ENCODE results near the gene CCDC78.

The CCDC78 gene

DNA sequence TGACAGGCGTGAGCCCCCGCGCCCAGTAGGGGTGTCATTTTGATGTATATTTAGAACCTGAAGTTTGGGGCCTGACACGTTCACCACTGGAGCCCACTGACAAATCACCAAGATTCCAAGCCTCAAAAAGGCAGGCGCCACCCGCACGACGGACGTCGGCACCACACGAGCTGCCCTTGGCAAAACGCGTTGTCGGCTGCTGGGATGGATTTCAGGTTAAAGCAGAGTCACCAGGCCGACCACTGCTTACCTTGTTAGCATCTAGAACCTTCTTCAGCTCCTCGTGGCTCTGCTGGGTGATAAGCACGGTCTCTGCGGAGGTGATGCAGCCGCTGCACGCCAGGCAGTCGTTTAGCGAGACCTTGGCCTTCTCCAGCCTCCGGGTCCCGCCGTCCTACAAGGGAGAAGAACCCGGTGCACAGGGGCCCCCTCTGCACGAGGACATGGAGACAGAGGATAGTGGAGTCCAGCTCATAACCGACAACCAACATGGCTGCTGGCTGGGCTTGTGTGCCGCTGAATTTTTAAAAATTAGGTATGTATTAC lies 10.8 kb upstream of the CCDC78 start:
- DNase-seq (ENCODE audit: low spot score): no peak

DNA sequence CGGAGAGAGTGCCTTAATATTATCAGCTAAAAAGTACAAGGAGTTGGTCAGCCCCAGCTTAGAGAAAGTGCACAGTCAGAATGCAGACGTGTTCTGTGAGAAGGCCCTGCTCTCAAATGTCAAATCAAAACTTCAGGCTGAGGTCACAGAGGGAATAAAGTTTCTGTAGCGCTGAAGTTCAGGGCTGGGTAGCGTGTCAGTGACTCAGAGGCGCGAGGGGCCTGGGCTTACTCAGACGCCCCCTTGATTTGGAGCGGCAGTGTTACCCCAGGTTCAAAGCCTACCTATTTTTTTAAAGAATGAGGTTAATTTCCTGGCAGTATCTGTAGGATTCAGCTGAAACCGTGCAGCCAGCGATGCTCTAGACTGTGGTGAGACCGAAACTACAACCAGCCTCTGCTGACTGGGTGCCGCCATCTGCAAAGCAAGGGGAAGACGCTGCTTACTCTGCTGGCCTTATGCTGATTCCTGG lies 9.8 kb upstream of the CCDC78 start:
- no peak for DNase-seq (ENCODE audit: low spot score)

DNA sequence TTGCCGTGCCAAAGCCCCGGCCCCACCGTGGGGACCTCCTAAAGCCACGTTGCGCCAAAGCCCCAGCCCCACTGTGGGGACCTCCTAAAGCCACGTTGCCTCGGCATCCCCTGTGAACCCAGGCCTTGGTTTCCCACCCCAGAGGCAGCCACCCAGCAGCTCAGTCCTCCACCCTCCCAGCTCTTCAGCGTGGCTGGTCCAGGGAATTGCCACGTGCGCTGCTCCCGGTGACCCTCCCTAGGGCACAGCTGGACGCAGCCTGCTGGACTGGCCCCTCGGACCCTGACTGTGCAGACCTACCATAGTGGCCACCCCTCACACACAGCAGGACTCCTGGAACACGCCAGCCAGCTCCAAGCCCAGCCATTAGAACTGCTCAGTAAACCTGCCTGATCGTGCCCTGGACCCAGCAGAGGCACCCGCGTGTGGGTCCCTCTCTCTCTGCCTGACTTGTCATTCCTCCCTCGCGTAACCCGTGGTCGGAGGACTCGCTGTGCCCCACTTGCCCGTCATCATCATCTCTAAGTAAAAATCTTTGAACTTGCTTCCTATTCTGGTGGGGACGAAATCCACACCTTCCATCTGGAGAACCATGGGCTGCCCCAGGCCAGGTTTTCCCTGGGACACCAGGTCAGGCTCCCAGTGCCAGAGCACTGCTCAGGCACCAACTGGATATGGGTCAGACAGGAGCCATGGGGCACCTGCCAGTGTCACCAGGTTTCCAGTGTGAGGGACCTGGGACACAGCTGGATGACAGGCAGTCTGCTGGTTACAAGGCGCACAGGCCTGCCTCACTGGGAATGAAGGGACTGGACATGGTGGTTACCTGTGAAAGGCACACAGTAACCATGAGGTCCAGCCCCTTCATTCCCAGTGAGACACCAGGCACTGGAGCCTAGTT lies 9.0 kb upstream of the CCDC78 start:
- DNase-seq (ENCODE audit: low spot score): no peak

DNA sequence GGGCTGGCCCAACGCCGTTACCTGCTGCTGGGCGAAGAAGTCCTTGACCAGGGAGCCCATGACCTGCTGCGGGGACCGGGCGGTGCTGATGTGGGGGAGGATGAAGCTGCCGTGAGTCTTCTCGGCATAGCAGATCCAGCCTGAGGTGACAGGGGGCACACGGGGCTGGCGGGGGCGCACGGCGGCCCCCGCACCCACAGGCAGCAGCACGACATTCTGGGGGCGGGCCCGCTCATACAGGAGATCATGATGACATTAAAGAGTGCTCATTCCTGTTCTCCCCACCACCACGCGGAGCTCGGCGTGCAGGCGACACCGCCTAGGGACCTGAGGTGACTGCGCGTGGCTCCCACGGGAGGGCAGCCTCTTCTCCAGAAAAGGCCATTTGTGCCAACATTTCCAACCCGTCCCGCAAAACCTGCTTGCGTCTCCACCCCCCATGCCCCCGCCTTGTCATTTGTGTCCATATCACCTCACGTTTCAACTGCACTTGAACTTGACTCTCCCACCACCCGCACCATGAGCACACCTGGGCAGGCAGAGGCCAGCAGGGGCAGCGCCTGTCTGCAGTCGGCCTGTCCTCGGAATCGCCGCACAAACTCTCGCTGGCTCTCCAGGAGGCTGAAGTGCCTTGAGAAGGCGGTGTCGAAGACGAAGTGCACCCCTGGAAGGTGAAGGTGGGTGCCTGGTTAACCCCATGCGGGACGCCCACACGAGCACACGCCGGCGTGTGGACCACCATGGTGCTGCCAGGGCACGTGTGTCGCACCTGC lies 8.2 kb upstream of the CCDC78 start:
- no peak for DNase-seq (ENCODE audit: low spot score)

DNA sequence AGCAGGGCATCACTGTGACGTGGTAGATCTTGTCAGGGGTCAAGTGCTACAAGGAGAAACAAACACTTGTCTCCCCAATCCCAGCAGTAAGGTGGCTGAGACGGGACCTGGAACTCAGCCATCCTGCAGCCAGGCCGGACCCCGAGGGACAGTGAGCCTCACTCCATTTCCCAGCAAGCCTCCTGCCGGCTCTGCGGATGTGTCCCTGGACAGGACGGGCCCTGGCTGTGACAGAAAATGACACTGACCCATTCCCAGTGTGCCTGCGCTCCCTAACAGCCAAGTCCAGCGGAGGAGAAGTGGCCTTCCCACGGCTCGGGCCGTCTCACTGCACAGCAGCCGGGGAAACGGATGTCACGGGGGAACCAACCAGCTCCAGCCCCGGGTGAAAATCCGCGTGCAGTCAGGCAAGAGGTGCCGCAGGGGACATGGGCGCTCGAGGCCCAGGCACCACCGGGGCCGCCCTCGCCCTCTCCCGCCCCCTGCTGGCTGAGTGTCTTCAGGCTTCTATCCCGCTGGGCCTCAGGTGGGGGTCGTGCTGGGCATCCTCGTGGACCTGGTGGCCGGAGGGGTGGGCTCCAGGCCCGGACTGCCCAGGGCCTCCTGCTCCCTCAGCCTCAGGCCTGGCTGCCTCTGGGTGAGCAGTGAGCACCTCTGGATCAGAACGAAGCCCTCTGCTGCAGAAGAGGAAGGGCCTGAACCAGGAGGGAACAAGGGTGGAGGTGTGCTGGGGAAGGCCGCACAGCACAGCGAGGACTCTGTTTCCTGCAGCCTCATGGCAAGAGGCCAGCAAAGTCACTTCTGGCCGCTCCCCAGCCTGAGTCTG lies 7.4 kb upstream of the CCDC78 start:
- no peak for DNase-seq (ENCODE audit: low spot score)

DNA sequence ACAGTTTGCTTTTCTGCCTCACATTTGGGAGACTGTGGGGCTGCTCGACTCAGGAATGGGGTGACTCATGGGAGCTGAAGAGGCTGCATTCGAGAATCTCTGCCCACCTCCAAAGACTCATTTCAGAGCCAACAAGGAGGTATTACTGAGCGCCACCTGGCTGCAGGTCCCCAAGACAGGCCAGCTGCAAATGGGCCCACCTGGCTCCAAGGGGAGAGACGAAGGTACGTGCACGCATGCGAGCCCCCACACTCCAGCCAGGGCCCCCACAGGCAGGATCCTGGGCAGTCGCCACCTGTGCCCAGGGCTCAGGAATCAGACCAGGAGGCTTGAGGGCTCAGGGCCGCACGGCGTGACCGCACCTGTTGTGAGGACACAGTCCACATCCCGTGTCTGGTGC lies 6.7 kb upstream of the CCDC78 start:
- DNase-seq (ENCODE audit: low spot score): no peak

DNA sequence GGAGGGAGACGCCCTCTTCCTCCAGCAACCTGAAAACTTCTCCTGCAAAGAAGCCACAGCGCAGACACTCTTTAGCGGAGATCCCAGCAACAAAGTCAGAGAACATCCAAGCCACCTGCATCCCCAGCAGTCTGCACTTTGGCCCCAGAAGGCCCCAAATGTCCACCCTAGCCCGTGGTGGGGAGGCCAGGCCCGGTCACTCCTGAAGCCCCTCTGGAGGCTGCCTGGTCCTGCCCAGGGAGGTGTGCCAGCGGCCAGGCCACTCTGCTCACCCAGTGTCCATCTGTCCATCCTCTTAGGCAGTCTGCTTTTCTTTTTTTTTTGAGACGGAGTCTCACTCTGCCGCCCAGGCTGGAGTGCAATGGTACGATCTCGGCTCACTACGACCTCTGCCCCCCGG lies 6.1 kb upstream of the CCDC78 start:
- no peak for DNase-seq (ENCODE audit: low spot score)

DNA sequence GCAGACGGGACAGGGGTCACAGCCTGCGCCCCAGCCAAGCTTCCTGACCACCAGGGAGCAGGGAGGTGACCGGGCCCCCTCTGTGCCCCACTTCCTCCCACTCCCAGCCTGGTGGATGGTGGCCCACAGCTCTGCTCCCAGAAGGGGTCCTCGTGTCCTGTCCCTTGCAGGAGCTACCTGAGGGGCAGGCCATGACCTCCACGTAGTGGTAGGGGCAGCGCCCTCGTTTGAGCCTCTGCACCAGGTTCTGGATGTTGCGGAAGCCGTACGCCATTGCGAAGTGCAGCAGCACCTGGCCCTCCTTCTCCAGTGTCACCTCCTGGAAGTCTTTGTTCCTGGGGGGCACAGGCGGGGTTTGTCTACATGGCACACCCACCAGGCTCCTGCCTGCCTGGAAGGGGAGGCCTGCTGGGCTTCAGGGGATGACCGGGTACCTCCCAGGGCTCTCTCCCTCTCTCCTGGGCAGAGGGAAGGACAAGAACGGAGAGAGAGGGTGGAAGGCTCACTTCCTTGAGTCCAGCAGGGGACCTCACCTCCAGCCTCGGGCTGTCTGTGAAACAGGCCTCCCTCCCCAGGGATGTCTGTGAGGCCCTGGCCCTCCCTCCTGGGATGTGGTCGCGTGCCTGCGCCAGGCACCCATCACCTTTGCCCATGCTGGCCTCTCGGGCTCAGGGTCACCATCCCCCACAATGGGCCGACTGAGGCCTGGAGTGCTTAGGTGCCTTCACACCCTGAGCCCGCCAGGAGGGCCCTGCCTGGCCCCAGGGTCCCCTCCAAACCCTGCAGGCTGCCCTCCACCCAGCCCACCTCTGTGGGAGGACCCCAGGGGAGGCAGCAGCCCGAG lies 4.6 kb upstream of the CCDC78 start:
- DNase-seq (ENCODE audit: low spot score): no peak

DNA sequence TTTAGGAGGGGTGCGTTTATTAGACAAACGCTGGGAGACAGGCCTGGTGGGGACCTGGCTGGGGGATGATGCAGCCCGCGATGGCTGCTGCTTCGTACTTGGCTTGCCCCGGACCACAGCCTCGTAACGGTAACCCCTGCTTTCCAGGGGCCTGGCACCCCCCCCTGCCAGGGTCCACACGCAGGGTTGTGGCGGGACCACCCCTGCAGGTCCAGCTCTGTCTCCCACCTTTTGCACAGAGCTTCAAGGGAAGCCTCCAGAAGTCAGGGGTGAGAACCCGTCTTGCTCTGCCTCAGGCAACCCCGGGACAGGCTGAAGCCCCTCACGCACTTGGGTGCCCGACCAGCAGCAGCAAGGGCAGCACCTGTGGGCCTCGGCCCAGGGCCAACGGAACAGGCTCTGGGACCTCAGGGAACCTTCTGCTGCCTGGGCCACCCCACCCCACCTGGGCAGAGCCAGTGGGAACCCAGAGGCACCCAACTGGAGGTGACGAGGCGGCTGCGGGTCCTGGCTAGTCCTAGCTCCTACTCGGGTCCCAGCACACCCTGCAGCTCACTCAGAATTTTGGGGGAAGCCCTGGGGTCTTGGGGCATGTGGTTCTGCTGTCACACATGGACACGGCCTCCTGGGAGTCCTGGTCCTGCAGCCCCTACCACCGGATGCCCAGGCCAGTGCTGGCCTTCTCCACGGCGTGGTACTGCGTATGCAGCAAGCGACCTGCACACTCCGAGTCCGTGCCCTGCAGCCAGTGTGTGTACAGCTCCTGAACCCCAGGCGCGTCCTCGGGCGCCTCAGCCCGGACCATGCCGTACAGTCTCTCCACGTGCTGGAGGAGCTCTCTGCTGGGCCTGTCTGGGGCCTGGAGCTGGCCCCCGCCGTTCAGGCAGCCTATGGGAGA lies 3.8 kb upstream of the CCDC78 start:
- no peak for DNase-seq (ENCODE audit: low spot score)

DNA sequence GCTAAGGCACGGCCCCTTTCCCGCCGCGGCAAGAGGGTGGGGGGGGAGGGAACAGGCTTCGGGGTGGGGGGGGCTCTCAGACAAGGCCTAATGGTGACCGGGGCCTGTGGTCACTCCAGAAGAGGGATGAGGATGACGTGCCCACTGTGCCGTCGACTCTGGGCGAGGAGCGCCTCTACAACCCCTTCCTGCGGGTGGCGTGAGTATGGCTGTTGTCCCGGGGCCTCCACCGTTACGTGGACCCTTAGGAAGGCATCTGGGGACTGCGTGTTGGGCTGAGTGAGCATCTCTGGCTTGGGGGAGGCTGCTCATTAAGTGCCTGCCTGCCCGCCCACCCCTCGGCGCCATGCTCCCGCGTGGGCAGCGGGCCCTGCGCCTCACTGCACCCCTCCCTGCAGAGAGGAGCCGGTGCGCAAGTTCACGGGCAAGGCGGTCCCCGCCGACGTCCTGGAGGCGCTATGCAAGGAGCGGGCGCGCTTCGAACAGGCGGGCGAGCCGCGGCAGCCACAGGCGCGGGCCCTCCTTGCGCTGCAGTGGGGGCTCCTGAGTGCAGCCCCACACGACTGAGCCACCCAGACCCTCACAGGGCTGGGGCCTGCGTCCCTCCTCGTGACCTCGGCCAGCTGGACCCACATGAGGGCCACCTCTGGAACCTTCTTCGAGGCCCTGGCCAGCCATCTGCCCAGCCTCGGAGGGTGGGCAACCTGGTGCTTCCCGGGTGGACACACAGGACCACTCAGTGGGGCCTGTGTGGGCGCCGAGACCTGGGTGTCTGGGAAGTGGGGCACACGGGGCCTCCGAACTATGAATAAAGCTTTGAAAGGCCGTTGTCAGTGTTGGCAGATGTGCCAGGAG lies 2.9 kb upstream of the CCDC78 start:
- DNase-seq (ENCODE audit: low spot score): no peak

DNA sequence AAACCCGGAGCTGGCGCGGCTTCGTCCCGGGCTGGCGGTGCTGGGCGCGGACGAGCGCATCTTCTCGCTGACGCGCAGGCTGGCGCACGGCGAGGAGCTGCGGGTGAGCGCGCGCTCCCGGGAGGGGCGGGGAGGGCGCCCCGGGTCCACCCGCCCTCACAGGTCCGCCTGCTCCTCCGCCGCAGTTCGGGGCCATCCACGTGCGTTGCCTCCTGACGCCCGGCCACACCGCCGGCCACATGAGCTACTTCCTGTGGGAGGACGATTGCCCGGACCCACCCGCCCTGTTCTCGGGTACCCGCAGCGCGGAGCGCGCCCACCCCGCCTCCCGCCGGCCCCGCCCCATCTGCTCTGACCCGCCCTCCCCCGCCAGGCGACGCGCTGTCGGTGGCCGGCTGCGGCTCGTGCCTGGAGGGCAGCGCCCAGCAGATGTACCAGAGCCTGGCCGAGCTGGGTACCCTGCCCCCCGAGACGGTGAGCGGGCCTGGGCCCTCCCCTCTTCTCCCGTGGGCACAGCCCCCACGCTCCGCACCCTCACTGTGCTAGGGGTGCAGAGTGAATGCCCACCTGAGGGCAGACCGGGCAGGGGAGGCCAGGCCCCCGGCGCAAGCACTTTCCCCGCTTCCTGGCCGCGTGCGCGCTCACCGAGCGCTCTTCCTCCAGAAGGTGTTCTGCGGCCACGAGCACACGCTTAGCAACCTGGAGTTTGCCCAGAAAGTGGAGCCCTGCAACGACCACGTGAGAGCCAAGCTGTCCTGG lies 2.1 kb upstream of the CCDC78 start:
- peak; percentile 81 for DNase-seq (ENCODE audit: low spot score)

DNA sequence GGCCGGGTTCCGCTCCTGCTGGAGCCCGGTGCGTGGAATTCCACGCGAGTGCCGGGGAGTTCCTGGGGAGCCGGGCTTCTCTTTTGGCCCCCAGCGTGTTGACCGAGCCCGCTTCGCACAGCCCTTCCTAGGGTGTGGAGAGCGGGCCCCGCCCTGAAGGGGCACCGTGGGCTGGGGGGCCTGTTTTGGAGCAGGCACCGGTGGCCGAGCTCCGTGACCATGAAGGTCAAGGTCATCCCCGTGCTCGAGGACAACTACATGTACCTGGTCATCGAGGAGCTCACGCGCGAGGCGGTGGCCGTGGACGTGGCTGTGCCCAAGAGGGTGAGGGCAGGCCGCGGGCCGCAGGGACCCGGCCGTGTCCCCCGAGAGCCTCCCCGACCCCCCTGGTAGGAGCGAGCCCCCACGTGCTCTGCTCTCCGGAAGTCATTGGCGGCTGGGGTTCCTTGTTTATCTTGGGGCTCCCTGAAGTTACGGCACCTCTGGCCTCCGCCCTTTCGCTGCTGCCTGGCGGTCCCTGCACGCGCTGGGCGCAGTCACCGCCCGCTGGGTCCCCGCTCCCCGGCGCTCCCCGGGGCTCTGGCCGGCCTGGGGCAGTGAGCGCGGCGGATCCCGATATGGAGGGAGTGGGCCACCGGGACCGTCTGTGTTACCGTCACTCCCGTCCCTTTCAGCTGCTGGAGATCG lies 1.2 kb upstream of the CCDC78 start:
- DNase-seq (ENCODE audit: low spot score): no peak

DNA sequence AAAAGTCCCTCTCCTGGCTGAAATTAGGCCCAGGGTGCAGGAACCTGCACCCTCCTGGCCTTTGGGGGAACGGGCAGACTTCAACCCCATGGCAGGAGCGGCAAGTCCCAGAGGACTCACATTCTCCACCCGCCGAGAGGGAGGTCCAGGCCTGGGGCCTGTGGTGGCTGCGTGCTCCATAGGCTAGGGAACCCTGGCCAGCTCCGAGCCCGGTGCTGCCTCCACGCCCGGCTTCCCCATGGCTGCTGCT lies 130 bp downstream of the CCDC78 start:
- DNase-seq (ENCODE audit: low spot score): no peak

DNA sequence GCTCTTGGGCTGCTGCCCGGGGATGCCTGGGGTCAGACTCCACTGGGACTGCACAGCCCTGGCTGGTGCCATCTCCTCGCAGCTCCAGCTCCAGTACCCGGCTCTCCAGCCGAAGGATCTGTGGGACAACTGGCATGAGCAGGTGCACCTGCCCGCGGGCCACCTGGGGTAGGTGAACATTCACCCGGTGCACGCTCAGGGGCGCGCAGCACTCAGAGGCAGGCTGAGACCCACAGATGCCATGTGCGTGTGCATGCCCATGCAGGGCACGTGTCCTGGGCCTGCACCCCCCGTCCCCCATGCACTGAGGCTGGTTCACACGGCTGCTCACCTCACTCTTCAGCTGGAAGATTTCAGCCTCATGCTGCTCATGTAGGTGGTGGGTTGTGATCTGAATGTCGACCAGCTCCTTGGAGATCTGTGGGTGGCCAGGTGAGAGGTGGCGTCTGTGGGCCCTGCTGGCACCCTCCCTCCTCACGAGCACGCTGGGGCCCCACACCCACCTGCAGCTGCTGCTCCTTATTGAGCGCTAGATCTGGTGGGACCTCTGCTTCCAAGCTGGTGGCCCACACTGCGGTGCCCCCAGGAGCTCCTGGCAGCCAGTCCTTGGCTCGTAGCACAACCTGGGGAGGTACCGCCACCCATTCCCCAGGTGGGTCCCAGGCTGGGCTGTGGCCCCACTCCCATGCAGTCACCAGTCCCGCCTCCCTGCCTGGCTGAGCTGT lies 618 bp downstream of the CCDC78 start:
- DNase-seq (ENCODE audit: low spot score): no peak

DNA sequence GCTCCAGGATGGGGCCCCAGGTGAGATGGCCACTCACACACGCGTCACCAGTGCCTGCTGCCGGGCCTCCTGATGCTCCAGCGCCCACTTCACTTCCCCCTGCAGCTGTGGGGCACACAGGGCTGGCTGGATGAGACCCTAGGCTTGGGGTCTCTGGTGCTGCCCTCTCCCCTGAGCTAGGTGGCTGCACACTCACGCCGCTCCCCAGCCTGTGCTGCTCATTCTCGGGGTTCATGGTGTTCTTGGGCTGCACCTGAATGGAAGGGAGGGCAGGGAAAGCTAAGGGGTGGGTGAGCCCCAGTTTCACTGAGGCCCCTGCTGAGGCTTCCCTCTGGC lies 1.2 kb downstream of the CCDC78 start:
- DNase-seq (ENCODE audit: low spot score): no peak

DNA sequence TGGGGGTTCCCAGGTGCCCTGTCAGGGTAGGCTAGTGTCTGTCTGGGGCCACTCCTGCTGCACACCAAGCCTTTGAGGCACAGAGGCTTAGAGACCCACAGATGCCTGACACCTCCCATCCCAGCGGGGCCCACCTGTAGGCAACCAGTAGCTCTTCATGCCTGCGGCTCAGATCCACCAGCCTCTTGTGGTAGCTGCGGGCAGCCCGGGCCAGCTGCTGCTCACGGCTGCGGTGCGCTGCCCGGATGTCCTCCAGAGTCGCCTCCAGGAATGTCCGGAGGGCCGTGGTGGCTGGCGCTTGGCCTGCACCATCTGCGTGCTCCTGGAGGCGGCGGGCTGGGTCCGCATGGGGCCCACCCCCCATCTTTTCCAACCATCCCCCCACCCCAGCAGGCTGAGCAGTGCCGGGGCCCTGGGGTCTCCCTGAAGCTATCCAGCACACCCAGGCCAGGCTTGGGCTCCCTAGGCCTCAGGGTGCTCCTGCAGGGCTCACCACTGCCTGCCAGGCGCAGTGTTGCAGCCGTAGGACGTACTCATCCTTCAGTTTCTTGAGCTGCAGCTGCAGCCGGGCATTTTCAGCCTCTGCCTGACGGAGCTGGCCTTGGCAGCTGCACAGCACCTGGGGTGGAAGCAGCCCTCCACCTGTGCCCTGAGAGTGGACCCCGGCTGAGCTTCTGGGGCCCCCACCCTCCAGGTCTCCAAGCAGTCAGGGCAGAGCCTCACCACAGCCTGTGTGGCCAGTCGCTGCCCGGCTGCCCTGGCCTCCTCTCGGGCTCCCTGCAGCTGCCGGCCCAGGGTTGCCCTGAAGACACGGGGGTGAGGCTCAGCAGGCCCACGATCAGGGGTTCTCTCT lies 1.8 kb downstream of the CCDC78 start:
- no peak for DNase-seq (ENCODE audit: low spot score)

DNA sequence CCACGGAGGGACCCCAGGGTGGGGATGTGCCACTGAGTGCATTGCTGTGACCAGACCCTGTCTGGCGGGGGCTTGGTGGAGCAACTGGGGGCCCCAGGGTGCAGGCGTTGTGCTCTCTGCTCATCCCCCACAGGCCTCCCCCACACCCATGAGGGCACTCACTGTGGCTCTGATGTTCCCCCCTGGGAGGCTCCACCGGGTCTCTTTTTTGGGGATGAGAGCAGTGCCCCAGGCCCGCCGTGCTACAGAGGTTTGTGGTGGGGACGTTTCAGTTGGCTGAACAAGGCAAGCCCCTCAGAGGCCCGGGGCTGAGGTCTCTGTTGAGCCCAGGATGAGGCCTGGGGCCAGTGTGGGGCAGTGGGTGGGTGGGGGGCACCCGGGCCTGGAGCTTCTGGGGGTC lies 2.5 kb downstream of the CCDC78 start:
- DNase-seq (ENCODE audit: low spot score): no peak
